HT-29 (cell line): ENCODE measurements around the gene SLC24A4. TPM values are rescaled to one million over a fixed set of nuclear protein-coding genes. Genes with fewer than 3 reads are reported as not detected.

Experiments used
- DNase-seq: peaks from one replicate; pipeline ENCODE4 v3.0.0-alpha.2; 2015; ENCODE audit warnings: low spot score
- total RNA-seq: library from RNA; depleted of rRNA; stranded (reverse); fragments of >200 nt; shearing (Covaris generic); gene quantifications from 2 replicates; pipeline ENCODE4 v1.2.3, GENCODE V29; 2014

Gene SLC24A4
- total RNA-seq, 1 experiment from 2014 or later = not detected

DNA sequence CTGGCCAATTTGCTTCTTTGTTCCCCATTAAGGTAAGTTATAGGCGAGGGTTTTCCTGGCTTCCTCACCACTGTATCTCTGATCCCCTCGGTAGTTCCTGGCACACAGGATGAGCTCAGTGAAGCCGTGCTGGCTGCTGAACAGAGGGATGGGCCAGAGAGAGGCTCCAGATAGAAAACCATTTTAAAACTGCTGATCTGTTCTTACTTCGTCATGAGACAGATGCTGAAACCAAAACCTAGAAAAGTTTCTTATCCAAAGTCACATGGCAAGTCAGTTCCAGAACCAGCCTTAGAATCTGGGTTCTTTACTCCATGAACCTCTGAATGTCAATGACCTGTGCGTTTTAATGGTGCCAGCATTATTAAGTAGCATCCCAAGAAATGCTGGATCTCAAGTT lies 114.3 kb downstream of the SLC24A4 start:
- no peak for DNase-seq

DNA sequence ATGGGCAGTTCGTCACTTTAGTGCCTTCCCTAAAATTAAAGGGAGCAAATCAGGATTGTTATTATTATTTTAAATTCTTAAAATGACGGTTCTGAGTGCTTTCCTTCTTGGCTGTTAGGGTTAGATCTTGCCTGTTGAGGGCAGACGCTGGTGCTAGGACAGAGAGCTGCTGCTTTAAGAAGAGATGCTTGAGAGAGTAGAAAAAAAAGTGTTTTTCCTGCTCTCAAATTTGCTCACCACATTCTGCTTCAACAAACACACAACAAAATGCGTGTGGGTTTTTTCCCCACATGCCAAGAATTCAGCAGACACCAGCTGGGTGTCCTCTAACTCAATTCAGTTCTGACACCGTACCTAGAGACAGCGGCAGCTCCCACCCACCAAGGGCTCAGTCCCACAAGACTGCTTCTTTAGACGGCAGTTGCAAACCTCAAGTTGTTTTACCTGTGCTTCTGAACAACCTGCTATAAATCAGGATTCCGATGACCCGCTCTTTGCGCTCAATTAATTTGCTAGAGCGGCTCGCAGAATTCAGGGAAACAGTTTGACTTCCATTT lies 114.8 kb downstream of the SLC24A4 start:
- no peak for DNase-seq

GRCh38 chr14:92439537-92440344 lies 116.8 kb downstream of the SLC24A4 start:
- DNase-seq = no peak

GRCh38 chr14:92440345-92441003 lies 117.5 kb downstream of the SLC24A4 start:
- DNase-seq = no peak

DNA sequence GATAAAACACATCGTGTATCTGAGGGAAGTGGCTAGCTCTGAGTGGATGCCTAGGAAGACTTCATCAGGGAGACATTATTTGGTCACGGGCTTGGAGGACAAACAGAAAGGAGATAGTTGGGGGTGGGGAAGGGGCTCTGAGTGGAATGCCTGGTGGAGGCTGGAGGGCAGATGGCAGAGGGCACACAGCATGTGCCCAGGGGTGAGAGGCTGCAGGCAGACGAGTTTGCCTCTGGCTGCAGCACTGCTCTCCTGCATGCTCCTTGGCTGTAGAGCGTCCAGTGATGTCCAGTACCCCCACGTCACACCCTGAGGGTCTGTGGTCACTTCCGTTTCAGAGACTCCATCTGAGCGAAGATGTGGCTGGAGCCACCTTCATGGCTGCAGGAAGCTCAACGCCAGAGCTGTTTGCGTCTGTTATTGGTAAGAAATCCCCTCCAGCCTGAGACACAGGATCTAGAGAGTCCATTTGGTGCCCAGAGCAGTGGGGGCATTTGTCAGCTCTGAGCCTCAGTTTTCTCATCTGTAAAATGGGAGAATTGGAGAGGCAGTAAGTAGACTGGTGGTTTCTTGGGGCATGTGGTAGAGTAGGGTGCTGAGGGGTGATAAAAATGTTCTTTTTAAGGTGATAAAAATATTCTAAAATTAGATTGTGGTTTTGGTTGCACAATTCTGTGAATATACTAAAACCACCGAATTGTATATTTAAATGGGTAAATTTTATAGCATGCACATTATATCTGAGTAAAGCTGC lies 119.0 kb downstream of the SLC24A4 start:
- no peak for DNase-seq

- DNase-seq = no peak
Observed at GRCh38 chr14:92443167-92443566, 120.2 kb downstream of the SLC24A4 start.

DNA sequence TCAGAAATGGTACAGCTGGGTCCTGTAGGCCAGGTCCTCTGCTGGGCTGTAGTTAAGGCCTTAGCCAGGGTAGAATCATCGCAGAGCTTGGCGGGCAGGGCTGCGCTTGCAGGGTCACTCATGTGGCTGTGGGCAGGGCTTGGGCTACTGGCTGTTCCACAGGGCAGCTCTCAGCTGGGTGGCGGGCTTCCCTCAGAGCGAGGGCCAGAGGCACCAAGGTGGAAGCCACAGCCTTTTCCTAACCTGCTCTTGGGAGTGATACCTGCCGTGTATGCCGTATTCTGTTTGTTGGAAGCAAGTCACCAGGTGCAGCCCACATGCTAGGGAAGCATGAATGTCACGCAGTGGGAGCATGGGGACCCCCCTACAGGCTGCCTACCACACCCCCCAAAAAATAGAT lies 120.8 kb downstream of the SLC24A4 start:
- no peak for DNase-seq

DNA sequence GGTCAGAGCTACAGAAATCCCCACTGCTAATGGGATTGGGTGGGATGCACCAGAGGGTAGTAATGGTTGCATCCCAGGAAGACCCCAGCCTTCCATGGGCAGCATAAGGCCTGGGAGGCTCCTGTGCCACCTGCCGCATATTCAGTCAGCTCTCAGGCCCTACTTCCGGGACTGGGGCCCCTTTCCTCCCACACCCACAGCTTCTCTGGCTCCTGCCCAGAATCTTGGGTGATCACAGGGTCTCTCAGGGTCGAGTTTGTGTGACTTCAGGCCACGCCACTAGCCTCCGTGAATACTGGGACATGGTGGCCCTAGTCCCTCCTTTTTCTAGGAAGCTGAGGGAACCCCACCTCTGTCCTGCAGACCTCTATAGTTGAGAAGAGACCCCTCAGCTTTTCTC lies 123.8 kb downstream of the SLC24A4 start:
- DNase-seq = no peak

DNA sequence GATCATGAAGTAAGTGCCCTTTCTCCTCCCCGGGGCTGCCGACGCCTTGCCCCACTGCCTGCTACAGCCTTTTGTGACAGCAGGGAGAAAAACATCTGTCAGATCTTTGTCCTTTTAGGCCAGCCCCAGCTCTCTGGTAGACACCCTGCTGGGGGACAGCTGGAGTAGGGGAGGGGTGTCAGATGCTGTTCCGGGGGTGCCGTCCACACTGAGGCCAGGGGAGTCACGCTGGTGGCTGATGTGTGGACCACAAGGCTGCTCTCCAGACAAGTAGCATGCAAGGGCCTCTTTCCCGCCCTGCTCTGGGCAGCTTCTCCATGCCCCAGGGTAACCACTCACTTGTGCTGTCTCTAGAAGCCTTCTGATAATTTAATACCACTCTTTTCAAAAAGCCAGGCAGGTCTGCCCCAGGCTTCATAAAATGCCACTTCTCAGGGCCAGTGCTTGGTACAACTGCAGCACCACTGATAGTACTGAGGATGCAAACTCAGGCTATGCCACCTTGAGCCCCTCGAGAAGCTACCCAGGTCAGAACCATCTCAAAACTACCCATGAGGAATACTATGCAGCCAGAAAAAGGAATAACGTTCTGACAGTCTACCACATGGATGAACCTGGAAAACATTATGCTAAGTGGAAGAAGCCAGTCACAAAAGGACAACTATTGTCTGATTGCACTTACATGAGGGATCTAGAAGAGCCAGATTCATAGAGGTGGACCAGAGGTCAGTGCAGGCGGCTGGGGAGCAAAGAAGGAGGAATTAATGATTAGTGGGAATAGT lies 124.6 kb downstream of the SLC24A4 start:
- no peak for DNase-seq

DNA sequence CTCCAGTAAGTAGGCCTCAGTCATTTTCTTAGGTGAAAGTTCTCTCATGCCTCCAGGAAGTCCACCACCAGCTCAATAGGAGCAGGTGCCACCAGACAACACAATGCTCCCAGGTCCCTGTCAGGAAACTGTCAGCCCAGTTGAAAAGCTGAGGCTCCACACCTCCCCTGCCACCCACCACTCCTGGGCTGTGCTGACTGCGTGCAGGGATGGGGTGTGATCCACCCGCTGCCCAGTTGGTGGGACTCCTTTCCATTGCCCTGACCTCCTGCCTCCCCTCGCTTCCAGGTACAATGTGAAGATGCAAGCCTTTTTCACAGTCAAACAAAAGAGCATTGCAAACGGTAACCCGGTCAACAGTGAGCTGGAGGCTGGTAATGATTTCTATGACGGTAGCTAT lies 125.8 kb downstream of the SLC24A4 start:
- no peak for DNase-seq

DNA sequence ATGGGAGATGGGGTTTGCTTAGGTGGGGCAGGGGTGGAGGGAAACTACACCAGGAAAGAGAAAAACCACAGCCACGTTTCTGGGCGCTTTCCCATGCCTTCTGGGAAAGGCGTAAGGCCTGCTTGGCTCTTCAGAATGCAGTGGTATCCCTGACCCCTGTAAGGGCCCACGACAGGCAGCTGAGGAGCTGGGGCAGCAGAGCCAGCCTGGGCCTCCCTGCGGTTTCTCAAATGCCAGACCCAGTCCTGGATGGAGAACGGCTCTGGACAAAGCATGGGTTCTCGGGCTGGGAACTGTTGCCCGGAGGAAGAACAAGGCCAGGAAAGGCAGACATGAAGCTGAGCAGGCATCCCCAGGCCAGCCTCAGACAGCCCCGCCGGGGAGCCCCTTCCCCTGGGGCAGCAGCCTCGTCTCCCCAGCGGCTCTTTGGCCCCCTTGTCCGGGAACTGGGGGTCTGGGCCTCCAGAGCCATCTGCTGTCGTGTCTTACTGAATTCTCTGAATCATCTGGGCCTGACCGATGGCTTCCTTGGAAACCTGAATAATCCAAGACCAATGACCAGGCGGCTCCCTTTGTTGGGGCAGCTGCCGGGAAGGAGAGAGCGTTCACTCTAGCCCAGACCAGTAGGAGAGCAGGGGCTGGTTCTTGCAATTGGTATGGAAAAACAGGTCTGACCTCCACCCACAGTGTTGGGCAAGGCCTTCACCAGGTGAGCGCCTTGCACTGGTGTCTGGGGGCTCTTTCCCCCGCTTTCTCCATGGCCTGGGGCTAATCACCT lies 126.6 kb downstream of the SLC24A4 start:
- no peak for DNase-seq

DNA sequence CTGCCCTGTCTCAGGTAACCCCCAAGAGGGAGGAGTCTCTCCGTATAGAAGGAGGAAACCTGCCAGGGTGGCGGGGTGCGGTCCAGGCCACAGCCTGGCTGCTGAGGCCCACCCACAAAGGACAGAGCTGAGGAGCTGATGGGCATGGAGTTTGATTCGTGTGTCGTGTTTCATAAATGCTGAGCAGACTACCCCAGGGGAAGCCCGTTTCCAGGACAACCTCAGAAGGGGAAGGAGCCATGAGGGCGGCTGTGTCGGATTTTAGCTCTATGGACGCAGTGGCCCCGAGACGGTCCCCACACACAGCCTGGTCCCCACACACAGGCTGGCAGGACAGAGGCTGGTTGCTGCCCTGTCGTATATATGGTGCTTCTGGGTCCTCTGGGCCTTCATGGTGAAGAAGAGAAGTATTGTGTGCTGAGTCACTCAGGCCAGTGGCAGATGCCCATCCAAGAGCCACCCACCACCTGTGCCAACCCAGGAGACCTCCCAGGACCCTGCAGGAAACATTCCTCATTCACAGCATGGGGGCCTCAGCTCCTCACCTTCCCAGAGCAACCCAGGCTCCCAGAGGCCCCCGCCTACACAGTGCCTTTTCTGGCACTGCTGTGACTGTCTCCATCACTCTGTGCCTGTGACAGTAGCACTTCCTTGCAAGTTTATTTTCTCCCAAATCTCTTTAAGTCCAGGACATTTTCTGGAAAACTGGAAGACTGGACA lies 127.5 kb downstream of the SLC24A4 start:
- DNase-seq = no peak

GRCh38 chr14:92451245-92451644 lies 128.3 kb downstream of the SLC24A4 start:
- no peak for DNase-seq

DNA sequence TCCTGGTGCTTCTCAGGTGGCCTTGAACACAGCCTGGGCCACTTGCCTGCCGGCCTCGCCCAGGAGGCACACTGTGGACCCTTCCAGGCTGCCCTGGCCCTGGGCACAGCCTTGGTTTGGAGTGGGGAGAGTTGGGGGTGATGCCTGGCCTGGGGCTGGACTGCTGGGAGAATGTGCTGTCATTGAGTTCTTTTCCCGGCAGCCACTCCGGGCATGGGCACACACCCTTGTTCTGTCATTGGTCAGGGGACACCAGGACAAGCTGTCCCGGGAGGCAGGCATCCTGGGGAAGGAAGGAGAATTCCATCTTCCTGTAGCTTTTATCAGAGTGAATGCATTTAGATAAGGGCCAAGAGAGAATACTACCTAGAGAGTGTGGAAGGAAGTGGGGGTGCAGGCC lies 128.8 kb downstream of the SLC24A4 start:
- no peak for DNase-seq

GRCh38 chr14:92452471-92452870 lies 129.5 kb downstream of the SLC24A4 start:
- DNase-seq = no peak

GRCh38 chr14:92453691-92454090 lies 130.7 kb downstream of the SLC24A4 start:
- no peak for DNase-seq

DNA sequence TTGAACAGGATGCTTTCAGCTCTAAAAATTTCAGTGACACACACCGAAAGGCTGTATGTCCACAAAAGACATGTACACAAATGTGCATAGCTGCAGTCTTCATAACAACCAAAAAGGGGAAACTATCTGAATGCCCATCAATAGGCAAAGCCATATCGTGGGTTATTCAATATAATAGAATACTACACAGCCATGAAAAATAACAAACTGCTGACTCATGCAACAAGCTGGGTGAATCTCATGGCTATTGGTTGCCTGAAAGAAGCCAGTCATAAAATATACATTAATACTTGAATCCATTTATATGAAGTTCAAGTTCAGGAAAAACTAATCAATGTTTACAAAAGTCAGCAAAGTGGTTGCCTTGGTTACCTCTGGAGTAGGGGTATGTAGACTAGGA lies 132.3 kb downstream of the SLC24A4 start:
- DNase-seq = no peak

DNA sequence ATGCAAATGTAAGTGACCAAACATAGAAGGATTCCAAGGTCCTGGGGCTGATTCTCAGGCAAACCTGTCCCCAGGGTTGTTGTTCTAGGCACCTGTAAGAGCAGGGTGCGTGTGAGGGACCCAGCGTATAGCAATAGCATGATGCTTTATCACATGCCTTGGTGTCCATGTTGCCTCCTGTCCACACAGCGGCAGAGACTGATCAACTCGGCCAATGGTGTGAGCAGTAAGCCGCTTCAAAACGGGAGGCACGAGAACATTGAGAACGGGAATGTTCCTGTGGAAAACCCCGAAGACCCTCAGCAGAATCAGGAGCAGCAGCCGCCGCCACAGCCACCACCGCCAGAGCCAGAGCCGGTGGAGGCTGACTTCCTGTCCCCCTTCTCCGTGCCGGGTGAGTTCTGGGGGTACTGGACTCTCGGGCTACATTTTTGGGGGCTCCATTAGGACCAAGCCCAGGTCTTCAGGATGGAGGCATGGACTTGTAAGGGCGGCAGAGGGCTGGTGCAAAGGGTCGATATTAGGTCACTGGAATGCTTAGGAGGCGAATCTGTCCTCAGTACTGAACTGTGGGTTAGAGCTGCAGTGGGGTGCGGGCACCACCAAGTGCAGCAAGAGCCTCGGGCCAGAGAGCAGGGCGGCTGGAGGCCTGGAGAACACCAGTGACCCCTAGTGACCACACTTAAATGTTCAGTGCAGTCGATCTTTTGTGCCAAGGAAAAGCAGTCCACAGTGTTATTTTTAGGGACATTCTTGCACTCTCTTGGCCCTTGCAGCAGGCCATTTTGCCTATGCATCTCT lies 133.4 kb downstream of the SLC24A4 start:
- DNase-seq = peak; percentile 44

- DNase-seq = no peak
Observed at GRCh38 chr14:92457016-92457565, 134.1 kb downstream of the SLC24A4 start.
